Suppressor macrophage (primary cell): Measurements from ENCODE around the gene PELI2.

Source experiments
- DNase-seq, 4 experiments: peaks; one replicate each; pipeline ENCODE4 v3.0.0-alpha.2; 2020 to 2022
- total RNA-seq, 17 experiments: gene quantifications; one replicate each; lab custom pipeline; 2026; ENCODE audit warnings: mixed read lengths in 6 of 17, inconsistent platforms in 3 of 17; lab: John Stamatoyannopoulos, UW

The PELI2 gene, protein sequence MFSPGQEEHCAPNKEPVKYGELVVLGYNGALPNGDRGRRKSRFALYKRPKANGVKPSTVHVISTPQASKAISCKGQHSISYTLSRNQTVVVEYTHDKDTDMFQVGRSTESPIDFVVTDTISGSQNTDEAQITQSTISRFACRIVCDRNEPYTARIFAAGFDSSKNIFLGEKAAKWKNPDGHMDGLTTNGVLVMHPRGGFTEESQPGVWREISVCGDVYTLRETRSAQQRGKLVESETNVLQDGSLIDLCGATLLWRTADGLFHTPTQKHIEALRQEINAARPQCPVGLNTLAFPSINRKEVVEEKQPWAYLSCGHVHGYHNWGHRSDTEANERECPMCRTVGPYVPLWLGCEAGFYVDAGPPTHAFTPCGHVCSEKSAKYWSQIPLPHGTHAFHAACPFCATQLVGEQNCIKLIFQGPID
- total RNA-seq: 0.55 to 22.2 (median 3.4) reads per million in 17 experiments

- DNase-seq: peak; percentile 45 to 82 (median 70)
Measured at GRCh38 chr14:56117765-56118610, at the start of gene PELI2. TSS of gene PELI2 (plus strand) at chr14:56118411. CDS start at chr14:56118661, 250 bp downstream.

DNA sequence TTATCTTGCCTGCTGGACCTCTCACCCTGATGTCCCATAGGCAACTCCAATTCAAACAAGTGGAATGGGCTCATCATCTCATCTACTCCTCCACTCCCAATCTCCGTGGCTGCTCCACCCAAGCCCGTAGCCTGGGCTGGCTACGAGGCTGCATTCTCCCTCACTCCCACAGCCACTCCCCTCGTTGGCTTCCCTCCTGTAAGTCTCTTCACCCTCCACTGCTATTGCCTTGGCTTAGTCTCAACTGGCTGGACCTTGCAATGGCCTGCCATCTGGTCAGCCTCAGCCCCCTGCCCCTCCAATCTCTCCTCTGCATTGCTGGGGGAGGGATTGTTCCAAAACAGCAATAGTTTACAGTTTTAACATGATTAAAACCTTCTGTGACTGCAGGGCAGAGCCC lies 44.4 kb upstream of the PELI2 start:
- no peak for DNase-seq

DNA sequence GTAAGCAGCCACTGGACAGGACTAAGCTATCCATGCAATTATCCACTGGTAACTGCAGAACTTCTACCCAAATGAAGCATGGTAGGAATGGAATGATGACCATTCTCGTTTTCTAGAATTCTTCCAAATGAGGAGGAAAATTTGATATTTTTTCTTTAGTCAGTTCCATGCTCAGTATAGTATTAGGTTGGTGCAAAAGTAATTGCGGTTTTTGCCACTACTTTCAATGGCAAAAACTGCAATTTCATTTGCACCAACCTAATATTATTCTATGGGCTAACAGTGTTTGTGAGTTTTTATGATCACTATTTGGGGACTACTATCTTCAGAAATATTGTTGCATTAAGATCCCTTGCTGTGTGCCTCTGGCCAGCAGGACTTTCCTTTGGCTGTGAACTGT lies 42.9 kb upstream of the PELI2 start:
- DNase-seq: no peak

- no peak for DNase-seq
Measured at GRCh38 chr14:56081139-56081538, 37.1 kb upstream of the PELI2 start.

GRCh38 chr14:56082880-56083279 lies 35.3 kb upstream of the PELI2 start:
- no peak for DNase-seq

DNA sequence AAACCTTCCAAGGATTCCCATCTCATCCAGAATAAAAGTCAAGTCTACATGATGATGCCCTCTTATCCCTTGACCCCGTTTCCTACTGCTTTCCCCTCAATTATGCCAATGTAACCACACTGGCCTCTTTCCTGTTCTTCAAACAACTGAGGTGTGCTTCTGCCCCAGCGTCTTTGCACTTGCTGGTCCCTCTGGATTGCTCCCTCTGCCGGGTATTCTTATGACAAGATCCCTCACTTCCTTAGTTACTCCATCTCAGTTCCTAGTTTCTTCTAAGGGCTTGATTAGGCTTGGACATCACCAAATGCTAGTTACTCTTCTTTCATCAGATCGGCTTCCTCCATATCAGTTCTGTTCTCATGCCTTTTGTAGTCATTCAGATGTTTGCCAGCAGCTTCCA lies 32.7 kb upstream of the PELI2 start:
- peak in 1 of 4 experiments; percentile 21 for DNase-seq

DNA sequence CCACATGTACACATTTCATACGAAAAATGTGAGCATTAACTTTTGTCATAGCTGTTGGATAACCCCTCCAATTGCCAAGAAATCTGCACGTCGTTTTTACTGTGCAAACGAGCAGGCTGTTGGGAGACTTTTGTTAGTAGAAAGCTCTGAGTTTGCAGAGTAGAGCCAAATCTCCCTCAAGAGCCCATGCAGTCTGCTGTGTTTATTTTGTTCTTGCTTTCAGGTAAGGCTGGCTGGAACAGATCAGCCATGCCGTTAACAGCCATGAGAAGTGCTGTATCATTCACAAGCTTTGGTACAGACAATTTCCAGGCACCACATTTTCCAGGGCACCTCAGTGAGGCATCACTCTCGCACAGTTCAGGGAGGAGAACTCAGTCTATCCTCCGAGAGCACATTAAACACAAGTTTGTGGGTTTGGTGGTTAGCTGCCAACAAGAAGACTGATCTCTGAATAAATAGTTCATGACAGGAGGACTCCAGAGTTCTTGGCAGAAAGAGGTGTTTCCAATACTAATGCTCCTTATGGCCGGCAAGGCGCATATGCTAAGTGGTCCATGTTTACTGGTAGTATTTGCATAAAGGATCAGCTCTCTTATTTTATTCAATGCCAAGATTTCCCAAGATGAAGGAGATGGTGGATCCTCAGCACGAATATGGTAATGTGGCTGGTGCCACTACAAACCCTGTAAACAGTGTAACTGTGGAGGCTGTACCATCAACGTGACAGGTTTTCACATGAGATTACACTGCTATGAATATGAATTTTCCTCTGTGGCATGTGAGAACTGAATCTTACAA lies 30.3 kb upstream of the PELI2 start:
- DNase-seq: no peak

GRCh38 chr14:56088941-56089340 lies 29.3 kb upstream of the PELI2 start:
- no peak for DNase-seq

DNA sequence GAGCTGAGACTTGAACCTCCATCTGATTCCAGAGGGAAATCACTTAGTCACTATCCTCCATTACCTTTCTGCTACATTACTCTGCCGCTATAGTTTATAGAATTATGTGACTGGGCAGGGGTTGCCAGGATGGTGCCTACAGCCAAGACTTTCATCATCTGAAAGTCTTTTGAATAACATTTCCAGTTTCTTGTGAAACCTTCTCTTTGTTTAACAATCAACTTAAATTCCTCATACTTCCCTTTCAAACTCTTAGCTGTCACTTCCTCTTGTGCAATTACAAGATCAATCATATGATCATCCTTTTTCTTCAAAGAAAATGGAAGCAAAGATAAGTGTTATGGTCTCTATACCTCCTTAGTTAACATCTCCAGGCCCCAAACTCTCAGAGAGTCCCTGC lies 25.4 kb upstream of the PELI2 start:
- peak; percentile 22 to 88 (median 72) for DNase-seq

GRCh38 chr14:56094076-56094475 lies 24.1 kb upstream of the PELI2 start:
- DNase-seq: peak in 2 of 4 experiments; percentile 7 to 16

- DNase-seq: no peak
Measured at GRCh38 chr14:56098021-56098420, 20.2 kb upstream of the PELI2 start.

- no peak for DNase-seq
Measured at GRCh38 chr14:56099081-56099797, 19.0 kb upstream of the PELI2 start.

DNA sequence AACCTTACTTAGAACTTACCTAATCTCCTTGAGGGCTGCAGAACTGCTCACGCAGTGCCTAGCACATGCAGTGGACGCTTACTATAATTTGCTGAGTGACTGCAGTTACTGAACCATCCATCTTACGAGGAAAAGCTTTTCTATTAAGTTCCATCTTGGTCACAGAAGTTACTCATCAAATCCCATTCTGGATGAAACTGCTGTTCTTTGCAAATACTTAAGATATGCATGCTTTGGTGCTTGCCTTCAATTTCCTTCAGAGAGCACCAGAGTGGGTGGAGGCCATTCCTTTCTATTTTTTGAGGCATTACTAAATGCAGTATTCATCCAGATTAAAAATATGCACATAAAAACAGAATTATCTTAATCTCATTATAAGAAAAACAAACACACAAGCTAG lies 17.7 kb upstream of the PELI2 start:
- no peak for DNase-seq

DNA sequence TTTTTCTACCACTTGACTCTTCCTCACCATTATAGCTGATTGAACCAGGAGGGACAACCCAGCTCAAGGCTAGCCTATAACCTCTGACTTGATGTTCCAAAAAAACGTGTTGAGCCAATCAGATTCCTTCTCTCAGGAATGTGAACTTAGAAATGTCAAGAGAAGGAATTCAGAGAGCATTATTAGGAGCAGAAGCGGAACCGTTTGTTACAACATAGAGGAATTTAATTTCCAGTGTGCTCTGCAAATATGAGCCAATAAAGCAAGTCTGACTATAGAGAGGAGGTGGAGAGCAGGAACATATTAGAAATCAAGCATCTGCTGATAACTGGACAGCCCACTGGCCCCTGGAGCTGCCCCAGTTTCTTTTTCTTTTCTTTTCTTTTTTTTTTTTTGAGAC lies 15.3 kb upstream of the PELI2 start:
- no peak for DNase-seq

- DNase-seq: no peak
Measured at GRCh38 chr14:56107615-56108014, 10.6 kb upstream of the PELI2 start.

DNA sequence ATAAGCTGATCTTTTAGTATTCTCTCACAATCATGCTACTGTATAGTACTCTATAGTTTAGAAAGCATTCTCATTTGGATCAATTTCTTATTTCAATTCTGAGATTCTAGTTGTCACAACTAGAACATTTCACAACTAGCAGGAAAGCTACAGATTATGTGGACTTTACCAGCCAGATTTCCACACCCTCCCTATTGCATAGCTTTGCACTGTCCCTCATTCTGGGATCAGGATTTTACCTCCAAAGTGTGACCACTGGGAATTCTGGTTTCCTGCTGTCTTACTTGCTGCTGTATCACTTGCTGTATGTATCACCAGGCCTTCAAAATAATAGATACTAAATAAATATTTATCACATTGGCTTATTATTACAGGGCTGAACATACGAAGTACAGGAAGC lies 10.2 kb upstream of the PELI2 start:
- DNase-seq: no peak

DNA sequence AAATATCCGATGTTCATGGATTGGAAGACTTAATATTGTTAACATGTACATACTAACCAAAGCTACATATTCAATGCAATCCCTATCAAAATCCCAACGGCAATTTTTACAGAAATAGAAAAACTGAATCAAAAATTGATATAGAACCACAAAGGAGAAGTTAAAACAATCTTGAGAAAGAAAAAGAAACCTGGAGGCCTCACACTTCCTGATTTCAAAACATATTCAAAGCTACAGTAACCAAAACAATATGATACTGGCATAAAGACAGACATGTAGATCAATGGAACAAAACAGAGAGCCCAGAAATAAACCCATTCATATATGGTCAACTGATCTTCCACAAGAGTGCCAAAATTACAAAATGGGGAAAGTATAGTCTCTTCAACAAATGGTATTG lies 5.4 kb upstream of the PELI2 start:
- peak in 3 of 4 experiments; percentile 7 to 62 (median 61) for DNase-seq

DNA sequence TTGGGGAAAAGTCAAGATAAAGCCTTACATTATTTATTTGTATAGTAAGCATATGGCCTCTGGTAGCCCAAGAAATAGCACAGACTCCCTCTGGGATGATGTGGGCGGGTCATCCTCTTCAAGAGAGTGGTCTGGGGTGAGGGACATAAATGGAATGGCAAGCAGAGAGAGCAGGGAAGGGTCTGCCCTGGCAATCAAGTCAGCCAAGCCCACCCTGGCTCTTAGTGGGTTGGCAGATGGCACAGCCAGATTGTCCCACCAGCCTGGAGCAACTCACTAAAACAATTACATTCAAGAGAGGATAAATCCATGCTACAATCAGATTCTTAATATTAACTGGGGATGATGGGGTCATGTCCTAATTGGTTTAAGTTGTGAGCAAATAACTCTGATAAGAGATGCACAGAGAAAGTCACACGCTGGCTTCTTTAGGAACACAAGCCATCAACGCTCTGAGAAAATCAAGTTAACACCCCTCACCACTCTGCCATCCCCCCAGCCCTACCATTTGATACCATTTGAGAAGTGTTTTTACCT lies 2.8 kb upstream of the PELI2 start:
- DNase-seq: no peak

GRCh38 chr14:56115976-56116893 lies 2.0 kb upstream of the PELI2 start:
- DNase-seq: peak in 2 of 4 experiments; percentile 30 to 34

DNA sequence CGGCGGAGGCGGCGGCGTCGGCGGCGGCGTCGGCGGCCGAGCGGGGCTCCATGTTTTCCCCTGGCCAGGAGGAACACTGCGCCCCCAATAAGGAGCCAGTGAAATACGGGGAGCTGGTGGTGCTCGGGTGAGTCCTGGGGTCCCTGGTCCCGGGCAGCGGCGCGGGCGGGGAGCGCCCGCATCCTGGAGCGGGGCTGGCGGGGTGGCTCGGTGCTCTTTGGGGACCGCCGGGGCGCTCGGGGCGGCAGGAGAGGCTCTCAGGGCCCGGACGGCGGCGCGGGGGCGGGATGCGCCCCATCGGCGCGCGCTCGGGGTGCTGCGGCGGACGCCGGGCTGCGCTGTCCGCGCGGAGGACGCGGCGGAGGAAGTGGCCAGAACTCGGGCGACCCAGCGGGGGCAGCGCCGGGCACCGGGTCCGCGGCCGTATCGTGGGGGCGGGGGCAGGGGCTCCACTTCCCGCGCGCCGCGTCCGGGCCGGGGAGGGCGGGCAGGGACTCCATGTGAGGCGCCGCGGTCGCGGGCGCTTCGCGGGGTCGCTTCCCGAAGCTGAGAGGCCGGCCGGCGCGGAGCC lies 485 bp downstream of the PELI2 start:
- DNase-seq: peak; percentile 21 to 86 (median 51)
